ENCODE results near the gene TOLLIP.

DNA sequence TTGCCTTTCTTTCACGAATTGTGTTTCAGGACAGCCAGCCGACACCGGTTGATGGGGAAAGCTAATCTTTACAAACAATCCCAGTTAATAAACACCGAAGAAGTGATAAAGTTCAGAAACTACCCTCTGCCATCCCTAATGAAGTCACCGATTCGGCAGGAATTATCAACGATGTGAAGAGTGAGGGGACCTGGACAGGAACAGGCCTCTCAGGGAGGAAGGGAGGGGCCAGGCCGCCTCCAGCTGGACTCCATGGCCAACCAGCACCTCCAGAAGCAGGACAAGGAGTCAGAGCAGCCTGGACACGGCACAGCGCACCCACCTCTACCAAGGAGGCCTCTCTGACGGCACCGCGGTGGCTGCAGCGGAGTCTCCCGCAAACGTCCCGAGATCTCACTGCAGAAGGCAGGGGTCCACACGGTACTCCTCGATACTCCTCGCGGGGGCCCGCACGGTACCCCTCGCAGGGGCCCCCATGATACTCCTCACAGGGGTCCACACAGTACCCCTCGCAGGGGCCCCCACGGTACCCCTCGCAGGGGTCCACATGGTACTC lies 3.9 kb downstream of the TOLLIP start:
- TF ChIP-seq MYC (IDR thresholded peaks at IDR 0.05; ENCODE audit: low read depth, low read length) (no peak), POLR2A (IDR thresholded peaks at IDR 0.05; ENCODE audit: extremely low read depth, insufficient read length) (no peak)
- TF ChIP-seq, protein P1, sequence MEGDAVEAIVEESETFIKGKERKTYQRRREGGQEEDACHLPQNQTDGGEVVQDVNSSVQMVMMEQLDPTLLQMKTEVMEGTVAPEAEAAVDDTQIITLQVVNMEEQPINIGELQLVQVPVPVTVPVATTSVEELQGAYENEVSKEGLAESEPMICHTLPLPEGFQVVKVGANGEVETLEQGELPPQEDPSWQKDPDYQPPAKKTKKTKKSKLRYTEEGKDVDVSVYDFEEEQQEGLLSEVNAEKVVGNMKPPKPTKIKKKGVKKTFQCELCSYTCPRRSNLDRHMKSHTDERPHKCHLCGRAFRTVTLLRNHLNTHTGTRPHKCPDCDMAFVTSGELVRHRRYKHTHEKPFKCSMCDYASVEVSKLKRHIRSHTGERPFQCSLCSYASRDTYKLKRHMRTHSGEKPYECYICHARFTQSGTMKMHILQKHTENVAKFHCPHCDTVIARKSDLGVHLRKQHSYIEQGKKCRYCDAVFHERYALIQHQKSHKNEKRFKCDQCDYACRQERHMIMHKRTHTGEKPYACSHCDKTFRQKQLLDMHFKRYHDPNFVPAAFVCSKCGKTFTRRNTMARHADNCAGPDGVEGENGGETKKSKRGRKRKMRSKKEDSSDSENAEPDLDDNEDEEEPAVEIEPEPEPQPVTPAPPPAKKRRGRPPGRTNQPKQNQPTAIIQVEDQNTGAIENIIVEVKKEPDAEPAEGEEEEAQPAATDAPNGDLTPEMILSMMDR (IDR thresholded peaks at IDR 0.05; ENCODE audit: low read depth, low read length): no peak
